SK-N-SH (cell line): Measurements from ENCODE around the gene MAN1A1. TPM values are rescaled to one million over a fixed set of nuclear protein-coding genes. Genes with fewer than 3 reads are reported as not detected.
A peak's percentile ranks its signal among the peaks of the same experiment; 100 is the strongest.

Experiments
- CTCF ChIA-PET: fragments of 300-600, 350-600 bp; formaldehyde crosslinking; extraction: SDS; loops from one replicate; lab custom pipeline; 2021; lab: Yijun Ruan, JAX
- POLR2A ChIA-PET: fragments of 350-600 bp; sonication (Branson Sonifier 250); formaldehyde crosslinking; extraction: SDS; loops from one replicate; lab custom pipeline; 2020; ENCODE audit warnings: antibody characterized with exemption, inconsistent platforms; lab: Yijun Ruan, JAX
- DNase-seq: peaks from one replicate; pipeline ENCODE4 v3.0.0; 2012
- H2AFZ ChIP-seq: fragments of 200-600 bp; sonication (generic); 2 replicates; pipeline ENCODE4 v1.8.1; 2016; ENCODE audit warnings: antibody characterized with exemption, mild to moderate bottlenecking, low read depth
- H3F3A ChIP-seq: fragments of 200-600 bp; sonication (generic); replicated peaks from 2 replicates; pipeline ENCODE3; 2016; ENCODE audit warnings: antibody characterized with exemption, mild to moderate bottlenecking; ENCODE audit not compliant: insufficient read depth
- H3K27ac ChIP-seq, 2 experiments: fragments of 200-500 bp in 1 of 2; fragments of 200-600 bp in 1 of 2; sonication (Bioruptor generic) in 1 of 2; sonication (generic), shearing (Covaris generic) in 1 of 2; 2 replicates each; pipeline versions ENCODE4 v1.5.1 to v1.6.1; 2014 to 2016; ENCODE audit warnings: low read depth in 2 of 2, inconsistent platforms in 1 of 2, low read length in 1 of 2, mild to moderate bottlenecking in 1 of 2, mixed read lengths in 1 of 2
- H3K27me3 ChIP-seq: fragments of 200-600 bp; sonication (generic), shearing (Covaris generic); 2 replicates; pipeline ENCODE4 v1.6.1; 2016; ENCODE audit warnings: mixed run types; ENCODE audit not compliant: insufficient read depth
- H3K36me3 ChIP-seq, 2 experiments: fragments of 200-500 bp in 1 of 2; fragments of 200-600 bp in 1 of 2; sonication (Bioruptor generic) in 1 of 2; sonication (generic) in 1 of 2; replicated peaks in 1 of 2; 2 replicates each; pipeline versions ENCODE3 to v1.5.1; 2014 to 2016; ENCODE audit warnings: low read length in 1 of 2, mild to moderate bottlenecking in 1 of 2; ENCODE audit not compliant: insufficient read depth in 2 of 2, control insufficient read depth in 1 of 2
- H3K4me1 ChIP-seq, 2 experiments: fragments of 200-500 bp in 1 of 2; fragments of 200-600 bp in 1 of 2; sonication (Bioruptor generic) in 1 of 2; sonication (generic), shearing (Covaris generic) in 1 of 2; 2 replicates each; pipeline versions ENCODE4 v1.5.1 to v1.6.1; 2014 to 2016; ENCODE audit warnings: low read depth in 1 of 2, low read length in 1 of 2, mixed run types in 1 of 2; ENCODE audit not compliant: insufficient read depth in 2 of 2, control insufficient read depth in 1 of 2
- H3K4me2 ChIP-seq: fragments of 200-600 bp; sonication (generic), shearing (Covaris generic); 2 replicates; pipeline ENCODE4 v1.6.1; 2017; ENCODE audit warnings: mixed run types
- H3K4me3 ChIP-seq, 2 experiments: fragments of 200-500 bp in 1 of 2; fragments of 200-600 bp in 1 of 2; sonication (Bioruptor generic) in 1 of 2; sonication (generic), shearing (Covaris generic) in 1 of 2; 2 replicates each; pipeline versions ENCODE4 v1.5.1 to v1.8.1; 2014 to 2016; ENCODE audit warnings: low read depth in 2 of 2, inconsistent platforms in 1 of 2, low read length in 1 of 2, mild to moderate bottlenecking in 1 of 2, mixed read lengths in 1 of 2, moderate library complexity in 1 of 2
- H3K79me2 ChIP-seq: fragments of 200-600 bp; sonication (generic); 2 replicates; pipeline ENCODE4 v1.8.1; 2017; ENCODE audit warnings: mild to moderate bottlenecking; ENCODE audit not compliant: insufficient read depth
- H3K9ac ChIP-seq: fragments of 200-600 bp; sonication (generic); 2 replicates; pipeline ENCODE4 v1.6.1; 2017; ENCODE audit warnings: mixed run types
- H3K9me2 ChIP-seq: fragments of 200-600 bp; sonication (generic); 2 replicates; pipeline ENCODE4 v1.6.1; 2017; ENCODE audit warnings: mixed run types
- H3K9me3 ChIP-seq: fragments of 200-600 bp; sonication (generic); 2 replicates; pipeline ENCODE4 v1.6.1; 2017; ENCODE audit warnings: mixed run types, mild to moderate bottlenecking, moderate library complexity
- H4K20me1 ChIP-seq: fragments of 200-600 bp; sonication (generic); 2 replicates; pipeline ENCODE4 v1.6.1; 2017; ENCODE audit warnings: mild to moderate bottlenecking, mixed run types; ENCODE audit not compliant: insufficient read depth
- CHD2 ChIP-seq: fragments of 150-350 bp; IDR thresholded peaks from 2 replicates; pipeline ENCODE4 v1.6.1; 2018; ENCODE audit warnings: low read length; ENCODE audit not compliant: partially characterized antibody
- CTCF ChIP-seq: fragments of 200-600 bp; sonication (generic); IDR thresholded peaks from 2 replicates; pipeline ENCODE4 v1.6.1; 2017; ENCODE audit warnings: antibody characterized with exemption, mild to moderate bottlenecking, moderate library complexity
- ELF1 ChIP-seq: IDR thresholded peaks from 2 replicates; pipeline ENCODE4 v1.4.0; 2012
- EP300 ChIP-seq, 2 experiments: IDR thresholded peaks; 2 replicates each; pipeline versions ENCODE4 v1.4.0 to v1.6.1; 2012; ENCODE audit warnings: borderline replicate concordance in 1 of 2, low read depth in 1 of 2, low read length in 1 of 2
- EZH2phosphoT487 ChIP-seq: fragments of 200-600 bp; sonication (generic); IDR thresholded peaks from 2 replicates; pipeline ENCODE4 v1.6.1; 2017; ENCODE audit warnings: low read depth, mixed run types, mild to moderate bottlenecking, antibody characterized with exemption, moderate library complexity, borderline replicate concordance
- FOSL2 ChIP-seq: IDR thresholded peaks from 2 replicates; pipeline ENCODE4 v1.4.0; 2012; ENCODE audit warnings: low read depth, mild to moderate bottlenecking, moderate library complexity, borderline replicate concordance
- JUND ChIP-seq: IDR thresholded peaks from 2 replicates; pipeline ENCODE4 v1.4.0; 2012
- MAX ChIP-seq: IDR thresholded peaks from 2 replicates; pipeline ENCODE4 v1.4.0; 2012; ENCODE audit warnings: low read depth
- MEF2A ChIP-seq: IDR thresholded peaks from 2 replicates; pipeline ENCODE4 v1.4.0; 2012; ENCODE audit warnings: low read depth, borderline replicate concordance
- MXI1 ChIP-seq: IDR thresholded peaks from 2 replicates; pipeline ENCODE4 v1.6.1; 2012; ENCODE audit warnings: mild to moderate bottlenecking, low read depth, low read length, improper control_type of control experiment
- NFIC ChIP-seq: IDR thresholded peaks from 2 replicates; pipeline ENCODE4 v1.4.0; 2012; ENCODE audit warnings: borderline replicate concordance
- NRF1 ChIP-seq: IDR thresholded peaks from 2 replicates; pipeline ENCODE4 v1.6.1; 2012; ENCODE audit warnings: low read depth, mild to moderate bottlenecking, low read length
- PBX3 ChIP-seq: IDR thresholded peaks from 2 replicates; pipeline ENCODE4; 2012
- RCOR1 ChIP-seq: fragments of 150-350 bp; IDR thresholded peaks from 2 replicates; pipeline ENCODE4 v1.6.1; 2017; ENCODE audit warnings: antibody characterized with exemption, low read length
- RXRA ChIP-seq: IDR thresholded peaks from 2 replicates; pipeline ENCODE4 v1.4.0; 2012; ENCODE audit warnings: low read depth, mild to moderate bottlenecking, borderline replicate concordance
- SMC3 ChIP-seq: IDR thresholded peaks from 2 replicates; pipeline ENCODE4 v1.6.1; 2012; ENCODE audit warnings: low read depth, low read length, improper control_type of control experiment
- TCF12 ChIP-seq: IDR thresholded peaks from 2 replicates; pipeline ENCODE4 v1.4.0; 2012
- TEAD4 ChIP-seq: IDR thresholded peaks from 2 replicates; pipeline ENCODE4 v1.4.0; 2012; ENCODE audit warnings: mild to moderate bottlenecking, borderline replicate concordance; ENCODE audit not compliant: insufficient read depth
- YY1 ChIP-seq: IDR thresholded peaks from 2 replicates; pipeline ENCODE4 v1.4.0; 2012; ENCODE audit warnings: low read depth, mild to moderate bottlenecking
- WGBS: methylation state at CpG from one replicate; pipeline ENCODE4 v1.1.6; 2017; ENCODE audit warnings: low lambda C conversion rate; 5-methylcytosine and 5-hydroxymethylcytosine counted together
- polyA plus RNA-seq, 3 experiments: library from polyadenylated mRNA; depleted of rRNA; stranded (reverse); fragments of >200 nt; gene quantifications; 2 replicates each; pipeline ENCODE4 v1.2.3, GENCODE V29; 2012

Gene MAN1A1
- polyA plus RNA-seq, 1 of the 3 experiments (the other 2 are of a cell fraction): 28.0 TPM

GRCh38 chr6:119132261-119132981 is 217.1 kb downstream of the MAN1A1 start:
- H3K79me2 ChIP-seq: no peaks in the 10 kb centered on the region
- no peak overlapping the region for H3K4me3 ChIP-seq
- no peaks in the 10 kb centered on the region for H4K20me1 ChIP-seq
- DNase-seq: no peak
- POLR2A ChIA-PET: no interaction called here
- H3K9me2 ChIP-seq: no peaks in the 10 kb centered on the region
- peaks cover 10% of the 10 kb centered on the region for H3F3A ChIP-seq
- CTCF ChIA-PET: interaction anchor here (0.7 to 2.8 kb wide), 8 partner anchors 10 to 606 kb away, joined by 3 to 28 read pairs (median 4); no protein-coding TSS in a partner anchor
- H3K9me3 ChIP-seq: no peaks in the 10 kb centered on the region
- no peaks in the 10 kb centered on the region for H3K36me3 ChIP-seq
- no peak overlapping the region for H3K4me2 ChIP-seq
- H2AFZ ChIP-seq: no peak overlapping the region
- no peak overlapping the region for H3K9ac ChIP-seq
- peaks cover 21 to 25% of the 10 kb centered on the region in 2 experiments for H3K4me1 ChIP-seq
- TF ChIP-seq RCOR1: no peak
- TF ChIP-seq TEAD4: no peak
- TF ChIP-seq PBX3: no peak
- no peak for TF ChIP-seq MAX
- TF ChIP-seq CTCF: no peak
- TF ChIP-seq MXI1: no peak
- TF ChIP-seq NFIC: no peak
- peak overlapping the region in 1 of 2 experiments; percentile 22; a peak in 1 of 4 replicates for H3K27ac ChIP-seq
- no peaks in the 10 kb centered on the region for H3K27me3 ChIP-seq
- WGBS: 78% methylated on average over 6 of the region's 6 CpGs

GRCh38 chr6:119129968-119130484 is 219.5 kb downstream of the MAN1A1 start:
- Histone ChIP-seq H3K27me3 (no peaks in the 10 kb centered on the region), H3K27ac (peak overlapping the region; percentile 67 to 94), H4K20me1 (no peaks in the 10 kb centered on the region), H3K9ac (peak overlapping the region; percentile 29; the same call in 1 of the 2 replicates), H3K36me3 (no peaks in the 10 kb centered on the region), H3F3A (peaks cover 10% of the 10 kb centered on the region), H2AFZ (peak overlapping the region; percentile 54; the same call in 1 of the 2 replicates), H3K4me1 (peaks cover 18 to 21% of the 10 kb centered on the region in 2 experiments), H3K4me2 (peak overlapping the region; percentile 58), H3K9me3 (no peaks in the 10 kb centered on the region), H3K79me2 (no peaks in the 10 kb centered on the region), H3K9me2 (no peaks in the 10 kb centered on the region), H3K4me3 (peak overlapping the region in 1 of 2 experiments; percentile 24; a peak in 2 of 4 replicates)
- peak; percentile 55 for DNase-seq
- CTCF ChIA-PET: interaction anchor here (0.6 to 3.3 kb wide), 33 partner anchors 9 to 1688 kb away, joined by 3 to 29 read pairs (median 4); no protein-coding TSS in a partner anchor
- WGBS: 6% methylated on average over 2 of the region's 2 CpGs
- POLR2A ChIA-PET: no interaction called here
- no peak for TF ChIP-seq SMC3
- TF ChIP-seq EP300 (IDR thresholded peaks at IDR 0.05; ENCODE audit: borderline replicate concordance in 1 of 2, low read depth in 1 of 2, low read length in 1 of 2): peak; percentile 62 to 76
- 0 out of 2 replicates have a peak, but pooled peaks have one; percentile 33 for TF ChIP-seq TEAD4
- TF ChIP-seq MEF2A: peak; percentile 47; the same call in 1 of the 2 replicates
- TF ChIP-seq RCOR1: peak; percentile 74
- TF ChIP-seq FOSL2: peak; percentile 81; the same call in 1 of the 2 replicates
- TF ChIP-seq ELF1: peak; percentile 11; the same call in 1 of the 2 replicates
- peak; percentile 70 for TF ChIP-seq TCF12
- peak; percentile 91 for TF ChIP-seq JUND
- TF ChIP-seq CHD2: peak; percentile 12
- no peak for TF ChIP-seq NRF1
- 0 out of 2 replicates have a peak, but pooled peaks have one; percentile 29 for TF ChIP-seq RXRA
- peak; percentile 50; the same call in 1 of the 2 replicates for TF ChIP-seq PBX3
- TF ChIP-seq EZH2phosphoT487: no peak
- TF ChIP-seq YY1: no peak
